Lower leg skin (tissue), 3 donors: ENCODE data around the gene PCCA.

ENCODE experiments used
- POLR2A ChIP-seq, 2 donors: fragments of 450-650 bp; IDR thresholded peaks; one replicate each; pipeline ENCODE4 v1.6.1; 2016 to 2017; ENCODE audit warnings: antibody characterized with exemption in 2 of 2, mild to moderate bottlenecking in 1 of 2, moderate library complexity in 1 of 2
- TF ChIP-seq, protein P1 (sequence below), 3 donors: fragments of 450-650 bp; IDR thresholded peaks; one replicate each; pipeline ENCODE4 v1.5.1; 2016; ENCODE audit warnings: antibody characterized with exemption in 3 of 3, mild to moderate bottlenecking in 3 of 3, moderate library complexity in 2 of 3

DNA sequence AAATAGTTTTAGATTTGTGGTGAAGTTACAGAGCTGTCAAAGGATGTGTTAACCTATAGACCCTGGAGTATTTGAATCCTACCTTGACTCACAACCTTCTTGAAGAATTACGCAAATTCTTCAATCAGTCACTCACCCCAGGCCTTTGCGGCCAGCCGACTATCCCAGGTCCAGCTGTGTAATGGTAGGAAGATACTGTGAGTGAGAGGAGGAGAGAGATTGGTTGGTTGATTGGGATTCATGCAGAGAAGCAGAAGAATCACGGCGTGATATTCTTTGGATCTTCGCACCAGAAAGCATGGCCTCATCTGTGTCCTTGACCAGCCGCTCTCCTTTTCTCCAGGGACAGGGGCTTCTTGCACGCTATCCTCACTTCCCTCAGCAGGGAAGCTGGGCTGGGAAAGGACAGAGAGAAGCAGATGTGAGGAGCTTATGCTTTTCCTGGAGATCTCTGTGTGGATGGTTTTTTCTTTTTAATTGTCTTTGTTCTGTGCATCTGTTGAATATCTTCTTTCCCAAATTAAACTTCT lies 250.6 kb downstream of the PCCA start:
- TF ChIP-seq POLR2A (IDR thresholded peaks at IDR 0.05): no peak
- TF ChIP-seq, protein P1, sequence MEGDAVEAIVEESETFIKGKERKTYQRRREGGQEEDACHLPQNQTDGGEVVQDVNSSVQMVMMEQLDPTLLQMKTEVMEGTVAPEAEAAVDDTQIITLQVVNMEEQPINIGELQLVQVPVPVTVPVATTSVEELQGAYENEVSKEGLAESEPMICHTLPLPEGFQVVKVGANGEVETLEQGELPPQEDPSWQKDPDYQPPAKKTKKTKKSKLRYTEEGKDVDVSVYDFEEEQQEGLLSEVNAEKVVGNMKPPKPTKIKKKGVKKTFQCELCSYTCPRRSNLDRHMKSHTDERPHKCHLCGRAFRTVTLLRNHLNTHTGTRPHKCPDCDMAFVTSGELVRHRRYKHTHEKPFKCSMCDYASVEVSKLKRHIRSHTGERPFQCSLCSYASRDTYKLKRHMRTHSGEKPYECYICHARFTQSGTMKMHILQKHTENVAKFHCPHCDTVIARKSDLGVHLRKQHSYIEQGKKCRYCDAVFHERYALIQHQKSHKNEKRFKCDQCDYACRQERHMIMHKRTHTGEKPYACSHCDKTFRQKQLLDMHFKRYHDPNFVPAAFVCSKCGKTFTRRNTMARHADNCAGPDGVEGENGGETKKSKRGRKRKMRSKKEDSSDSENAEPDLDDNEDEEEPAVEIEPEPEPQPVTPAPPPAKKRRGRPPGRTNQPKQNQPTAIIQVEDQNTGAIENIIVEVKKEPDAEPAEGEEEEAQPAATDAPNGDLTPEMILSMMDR (IDR thresholded peaks at IDR 0.05): no peak
